Small intestine (tissue), 7 donors: ENCODE results near the gene APBB2. TPM values are rescaled to one million over a fixed set of nuclear protein-coding genes. Genes with fewer than 3 reads are reported as not detected.
"Not testable (repeated sequence)": the region's sequence is repeated elsewhere in the genome, so short reads cannot be mapped to it uniquely, and the experiment has no call there.

Experiments
- DNase-seq, 2 donors: peaks; one replicate each; pipeline versions ENCODE4 v3.0.0 to v3.0.0-alpha.2; 2013
- FAIRE-seq: peaks from 2 replicates; lab custom pipeline; 2012; peaks lifted over from hg19 to GRCh38; lab: Jason Lieb, UNC
- H3K27ac ChIP-seq, 3 donors: one replicate each; pipeline ENCODE4 v1.5.1; 2013; ENCODE audit warnings: low read length in 2 of 3, mild to moderate bottlenecking in 2 of 3, control low read depth in 1 of 3, inconsistent platforms in 1 of 3, low read depth in 1 of 3, moderate library complexity in 1 of 3
- H3K27me3 ChIP-seq, 3 donors: one replicate each; pipeline ENCODE4 v1.6.1; 2013; ENCODE audit warnings: low read length in 3 of 3, inconsistent platforms in 1 of 3; ENCODE audit not compliant: control insufficient read depth in 3 of 3, insufficient read depth in 3 of 3
- H3K36me3 ChIP-seq, 3 donors: one replicate each; pipeline ENCODE4 v1.6.1; 2013; ENCODE audit warnings: low read length in 3 of 3, inconsistent platforms in 1 of 3, low read depth in 1 of 3, mild to moderate bottlenecking in 1 of 3, moderate library complexity in 1 of 3; ENCODE audit not compliant: control insufficient read depth in 3 of 3, insufficient read depth in 2 of 3
- H3K4me1 ChIP-seq, 3 donors: one replicate each; pipeline ENCODE4 v1.6.1; 2013; ENCODE audit warnings: low read length in 2 of 3, inconsistent platforms in 1 of 3, low read depth in 1 of 3, mild to moderate bottlenecking in 1 of 3, moderate library complexity in 1 of 3; ENCODE audit not compliant: control insufficient read depth in 3 of 3, insufficient read depth in 2 of 3
- H3K4me3 ChIP-seq, 3 donors: one replicate each; pipeline ENCODE4 v1.5.1; 2013; ENCODE audit warnings: low read length in 3 of 3, control low read depth in 1 of 3, inconsistent platforms in 1 of 3, low read depth in 1 of 3, mild to moderate bottlenecking in 1 of 3, moderate library complexity in 1 of 3
- H3K9me3 ChIP-seq, 2 donors: one replicate each; pipeline ENCODE4 v1.6.1; 2013; ENCODE audit warnings: low read depth in 1 of 2, low read length in 1 of 2; ENCODE audit not compliant: control insufficient read depth in 2 of 2, insufficient read depth in 1 of 2
- WGBS, 3 donors: extraction: QIAGEN DNeasy Blood & Tissue Kit; methylation state at CpG; one replicate each; pipeline ENCODE4 v1.1.7; 2013; 5-methylcytosine and 5-hydroxymethylcytosine counted together
- polyA plus RNA-seq, 4 donors: library from polyadenylated mRNA; stranded (reverse) in 3 of 4; unstranded in 1 of 4; fragments of 200-250 nt in 3 of 4; fragments of 120-200 nt in 1 of 4; gene quantifications; one replicate each; pipeline versions ENCODE4 v1.2.1 to v1.2.3, GENCODE V29; 2013
- donor health status: healthy with polysubstance abuse.
- donor health status: control.
- donor health status: control.
- donor health status: Bipolar disorder and iron deficiency.
- donor health status: healthy.

APBB2 gene
- polyA plus RNA-seq, 4 donors: 4.5 to 19.8 (median 8.9) TPM

- H3K36me3 ChIP-seq: peaks cover 0 to 48% (median 0%) of the 10 kb centered on the region in 3 donors
- FAIRE-seq (no peak), DNase-seq (no peak)
- no peak overlapping the region for H3K4me3 ChIP-seq
- H3K4me1 ChIP-seq: no peaks in the 10 kb centered on the region
- no peaks in the 10 kb centered on the region for H3K9me3 ChIP-seq
- H3K27me3 ChIP-seq: no peaks in the 10 kb centered on the region
- 88 to 98% (median 93%) methylated on average over 9 of the region's 9 CpGs for WGBS, 3 donors
- H3K27ac ChIP-seq: no peak overlapping the region
Measured at GRCh38 chr4:40828661-40829060, 385.7 kb downstream of the APBB2 start.

DNA sequence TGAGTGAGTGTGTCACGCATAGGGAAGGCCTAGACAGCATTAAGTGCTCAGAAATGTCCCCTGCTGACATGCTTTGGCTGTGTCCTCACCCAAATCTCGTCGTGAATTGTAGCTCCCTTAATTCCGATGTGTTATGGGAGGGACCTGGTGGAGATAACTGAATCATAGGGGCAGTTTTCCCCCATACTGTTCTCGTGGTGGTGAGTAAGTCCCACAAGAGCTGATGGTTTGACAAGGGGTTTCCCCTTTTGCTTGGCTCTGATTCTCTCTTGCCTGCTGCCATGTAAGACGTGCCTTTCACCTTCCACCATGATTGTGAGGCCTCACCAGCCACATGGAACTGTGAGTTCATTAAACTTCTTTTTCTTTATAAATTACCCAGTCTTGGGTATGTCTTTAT, 386.6 kb downstream of the APBB2 start:
- Histone ChIP-seq H3K36me3 (peaks cover 0 to 45% (median 2%) of the 10 kb centered on the region in 3 donors), H3K9me3 (no peaks in the 10 kb centered on the region), H3K27me3 (no peaks in the 10 kb centered on the region), H3K4me3 (no peak overlapping the region), H3K27ac (no peak overlapping the region), H3K4me1 (no peaks in the 10 kb centered on the region)
- 83 to 87% (median 83%) methylated on average over 6 of the region's 6 CpGs for whole genome bisulfite sequencing, 3 donors
- FAIRE-seq (no peak), DNase-seq (no peak)

DNA sequence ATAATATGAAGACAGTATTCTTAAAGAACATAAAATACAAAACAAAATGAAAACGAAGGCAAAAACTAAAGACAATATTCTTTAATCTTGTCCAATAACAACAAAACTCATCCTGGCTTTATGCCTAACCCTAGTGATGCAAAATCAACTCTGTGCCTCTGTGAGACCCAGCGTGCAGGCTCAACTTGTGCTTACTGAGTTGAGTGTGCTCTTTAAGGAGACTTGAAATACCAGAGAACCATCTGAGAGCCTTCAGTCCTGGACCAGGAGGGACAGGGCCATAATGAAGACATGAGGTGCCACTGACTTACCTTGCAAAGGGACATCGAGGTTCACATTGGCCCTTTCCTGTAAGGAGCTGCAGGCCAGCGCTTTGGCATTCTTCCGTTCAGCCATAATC, 387.5 kb downstream of the APBB2 start:
- DNase-seq: no peak
- 85 to 93% (median 91%) methylated on average over 5 of the region's 5 CpGs for WGBS, 3 donors
- FAIRE-seq: no peak

DNA sequence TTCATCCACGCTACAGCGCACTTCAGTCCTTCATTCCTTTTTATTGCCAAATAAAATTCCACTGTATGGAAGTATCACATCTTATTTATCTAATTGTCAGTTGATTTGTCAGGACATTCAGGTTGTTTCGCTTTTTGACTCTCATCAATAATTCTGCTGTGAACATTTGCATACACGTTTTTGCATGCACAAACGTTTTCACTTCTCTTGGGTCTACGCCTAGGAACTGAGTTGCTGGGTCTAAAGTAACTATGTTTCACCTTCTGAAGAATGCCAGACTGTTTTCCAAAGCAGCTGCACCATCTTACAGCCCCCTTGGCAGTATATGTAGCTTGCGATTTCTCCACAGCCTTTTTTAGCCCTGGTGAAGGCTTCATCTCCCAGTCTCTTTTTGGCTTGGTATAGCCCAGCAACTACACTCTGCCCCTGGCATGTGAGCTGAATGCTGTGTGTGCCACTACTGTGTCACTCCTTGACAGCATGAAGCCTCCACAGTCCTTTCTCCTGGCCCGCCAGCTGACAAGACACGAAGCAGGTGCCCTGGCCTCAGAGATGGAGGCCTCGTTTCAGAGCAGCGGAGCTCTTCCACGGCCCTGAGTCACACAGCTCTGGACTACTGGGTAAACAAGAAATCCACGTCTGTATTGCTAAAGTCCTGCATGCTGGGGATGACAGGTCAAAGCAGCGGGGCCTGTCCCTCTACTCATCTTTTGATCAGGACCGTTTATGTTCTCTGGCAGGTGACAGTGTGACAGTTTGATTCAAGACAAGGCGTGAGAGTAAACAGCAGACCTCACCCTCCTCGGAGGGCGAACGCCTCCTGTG, 389.1 kb downstream of the APBB2 start:
- no peak overlapping the region for H3K27ac ChIP-seq
- H3K4me3 ChIP-seq: no peak overlapping the region
- DNase-seq (no peak), FAIRE-seq (no peak)
- no peaks in the 10 kb centered on the region for H3K27me3 ChIP-seq
- 85 to 88% (median 88%) methylated on average over 19 of the region's 19 CpGs for WGBS, 3 donors
- H3K36me3 ChIP-seq: peaks cover 0 to 52% (median 2%) of the 10 kb centered on the region in 3 donors
- no peaks in the 10 kb centered on the region for H3K9me3 ChIP-seq
- H3K4me1 ChIP-seq: no peaks in the 10 kb centered on the region

More for the DNA sequence above, 387.5 kb downstream of the APBB2 start:
- H3K9me3 ChIP-seq: no peaks in the 10 kb centered on the region
- H3K36me3 ChIP-seq: peaks cover 0 to 44% (median 2%) of the 10 kb centered on the region in 3 donors
- no peaks in the 10 kb centered on the region for H3K4me1 ChIP-seq
- H3K4me3 ChIP-seq: no peak overlapping the region
- no peaks in the 10 kb centered on the region for H3K27me3 ChIP-seq
- H3K27ac ChIP-seq: no peak overlapping the region

- Histone ChIP-seq H3K27ac (no peak overlapping the region), H3K27me3 (no peaks in the 10 kb centered on the region), H3K9me3 (no peaks in the 10 kb centered on the region), H3K4me1 (no peaks in the 10 kb centered on the region), H3K4me3 (no peak overlapping the region), H3K36me3 (peaks cover 0 to 48% (median 2%) of the 10 kb centered on the region in 3 donors)
- 77 to 86% (median 80%) methylated on average over 8 of the region's 8 CpGs for WGBS, 3 donors
- DNase-seq (peak in 1 of 2 donors; percentile 7), FAIRE-seq (no peak)
Measured at GRCh38 chr4:40822420-40823166, 391.7 kb downstream of the APBB2 start.

GRCh38 chr4:40820101-40820500, 394.2 kb downstream of the APBB2 start:
- Histone ChIP-seq H3K36me3 (peaks cover 0 to 46% (median 2%) of the 10 kb centered on the region in 3 donors), H3K9me3 (no peaks in the 10 kb centered on the region), H3K27ac (no peak overlapping the region), H3K27me3 (no peaks in the 10 kb centered on the region), H3K4me3 (no peak overlapping the region), H3K4me1 (no peaks in the 10 kb centered on the region)
- 95 to 96% (median 96%) methylated on average over 11 of the region's 11 CpGs for WGBS, 3 donors
- DNase-seq (no peak), FAIRE-seq (no peak)

- H3K4me3 ChIP-seq, H3K9me3 ChIP-seq, DNase-seq, H3K27ac ChIP-seq, H3K4me1 ChIP-seq, H3K27me3 ChIP-seq, FAIRE-seq: not testable (repeated sequence)
- peaks cover 0 to 32% (median 2%) of the 10 kb centered on the region in 3 donors for H3K36me3 ChIP-seq
- 87 to 95% (median 94%) methylated on average over 6 of the region's 6 CpGs for WGBS, 3 donors
Measured at GRCh38 chr4:40817157-40817556, 397.2 kb downstream of the APBB2 start.

- Histone ChIP-seq H3K9me3 (no peaks in the 10 kb centered on the region), H3K4me1 (peaks cover 0 to 11% (median 0%) of the 10 kb centered on the region in 3 donors), H3K27ac (peak overlapping the region in 1 of 3 donors; percentile 3), H3K36me3 (peaks cover 0 to 6% (median 2%) of the 10 kb centered on the region in 3 donors), H3K4me3 (no peak overlapping the region), H3K27me3 (no peaks in the 10 kb centered on the region)
- FAIRE-seq: no peak
- no peak for DNase-seq
- 80 to 88% (median 82%) methylated on average over 2 of the region's 2 CpGs for WGBS, 3 donors
Measured at GRCh38 chr4:40812856-40813255, 401.5 kb downstream of the APBB2 start.
